ENCODE data around the gene MOK. TPM values are rescaled to one million over a fixed set of nuclear protein-coding genes. Genes with fewer than 3 reads are reported as not detected.

MOK gene
- total and polyA plus RNA-seq, 2 donors (not counting 1 experiment from before 2014, with no cell fraction given) = 4.3 to 4.7 TPM

DNA sequence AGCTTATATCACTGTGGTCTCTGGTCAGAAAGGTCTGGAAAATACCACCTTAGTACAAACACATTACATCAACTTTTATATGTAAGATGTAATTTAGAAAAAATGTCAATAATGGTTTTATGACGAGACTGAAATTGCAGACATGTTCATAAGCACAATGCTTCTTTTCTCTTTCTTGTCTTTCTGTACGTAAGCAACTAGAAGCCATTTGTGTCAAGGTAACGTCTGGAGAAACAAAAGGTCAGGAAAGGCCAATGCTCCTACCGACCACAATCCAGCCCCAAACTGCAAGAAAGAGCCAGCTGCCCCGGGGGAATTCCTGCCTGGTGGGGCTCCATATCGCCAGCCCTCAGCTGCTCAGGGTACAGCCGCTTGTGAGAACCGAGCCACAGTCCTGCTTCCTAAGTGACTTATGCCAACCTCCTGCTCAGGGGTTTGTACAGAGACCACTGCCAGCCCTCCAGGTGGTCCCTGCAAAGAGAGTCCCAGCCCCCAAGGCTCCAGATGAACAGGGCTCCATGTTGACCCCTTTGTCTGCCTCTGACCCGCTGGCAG is 20.9 kb upstream of the MOK start:
- no peak overlapping the region for H3K4me2 ChIP-seq (ENCODE audit: extremely low read depth, insufficient read depth, low read length)
- H3K27ac ChIP-seq (ENCODE audit: insufficient read depth, low read length) = no peak overlapping the region
- no peak overlapping the region for H3K4me3 ChIP-seq (replicated peaks in 1 of 4; ENCODE audit: control extremely low read depth in 1 of 4, insufficient read depth in 1 of 4, low read depth in 3 of 4, low read length in 4 of 4)
- H3K9ac ChIP-seq (ENCODE audit: insufficient read depth, low read length) = no peak overlapping the region
- no peaks in the 10 kb centered on the region for H3K36me3 ChIP-seq (ENCODE audit: control insufficient read depth, insufficient read depth, low read length)
- no peaks in the 10 kb centered on the region for H3K4me1 ChIP-seq (ENCODE audit: control insufficient read depth, extremely low read depth, insufficient read depth, low read length)
- no peaks in the 10 kb centered on the region for H3K27me3 ChIP-seq (ENCODE audit: control insufficient read depth, insufficient read depth, low read length)
- H3K9me3 ChIP-seq (ENCODE audit: control insufficient read depth, insufficient read depth, low read depth, low read length) = no peaks in the 10 kb centered on the region
- no peaks in the 10 kb centered on the region for H4K20me1 ChIP-seq (ENCODE audit: control insufficient read depth, extremely low read depth, insufficient read depth, low read length)
- no peaks in the 10 kb centered on the region for H3K79me2 ChIP-seq (ENCODE audit: control insufficient read depth, insufficient read depth, low read length)
- no peak for TF ChIP-seq EZH2 (IDR thresholded peaks at IDR 0.05; ENCODE audit: low read length, missing control alignments)
- TF ChIP-seq, protein P1, sequence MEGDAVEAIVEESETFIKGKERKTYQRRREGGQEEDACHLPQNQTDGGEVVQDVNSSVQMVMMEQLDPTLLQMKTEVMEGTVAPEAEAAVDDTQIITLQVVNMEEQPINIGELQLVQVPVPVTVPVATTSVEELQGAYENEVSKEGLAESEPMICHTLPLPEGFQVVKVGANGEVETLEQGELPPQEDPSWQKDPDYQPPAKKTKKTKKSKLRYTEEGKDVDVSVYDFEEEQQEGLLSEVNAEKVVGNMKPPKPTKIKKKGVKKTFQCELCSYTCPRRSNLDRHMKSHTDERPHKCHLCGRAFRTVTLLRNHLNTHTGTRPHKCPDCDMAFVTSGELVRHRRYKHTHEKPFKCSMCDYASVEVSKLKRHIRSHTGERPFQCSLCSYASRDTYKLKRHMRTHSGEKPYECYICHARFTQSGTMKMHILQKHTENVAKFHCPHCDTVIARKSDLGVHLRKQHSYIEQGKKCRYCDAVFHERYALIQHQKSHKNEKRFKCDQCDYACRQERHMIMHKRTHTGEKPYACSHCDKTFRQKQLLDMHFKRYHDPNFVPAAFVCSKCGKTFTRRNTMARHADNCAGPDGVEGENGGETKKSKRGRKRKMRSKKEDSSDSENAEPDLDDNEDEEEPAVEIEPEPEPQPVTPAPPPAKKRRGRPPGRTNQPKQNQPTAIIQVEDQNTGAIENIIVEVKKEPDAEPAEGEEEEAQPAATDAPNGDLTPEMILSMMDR (conservative IDR thresholded peaks at IDR 0.05 in 1 of 2, IDR thresholded peaks at IDR 0.05 in 1 of 2; ENCODE audit: low read depth in 1 of 2, low read length in 2 of 2) = no peak
- DNase-seq (ENCODE audit: low read depth in 2 of 2) = no peak
- H2AFZ ChIP-seq (ENCODE audit: low read length) = no peak overlapping the region

GRCh38 chr14:102323102-102323501 is 18.1 kb upstream of the MOK start:
- H2AFZ ChIP-seq (ENCODE audit: low read length) = no peak overlapping the region
- peak; percentile 60 to 86 for DNase-seq (ENCODE audit: low read depth in 2 of 2)
- H3K9ac ChIP-seq (ENCODE audit: insufficient read depth, low read length) = no peak overlapping the region
- H3K4me2 ChIP-seq (ENCODE audit: extremely low read depth, insufficient read depth, low read length) = no peak overlapping the region
- no peaks in the 10 kb centered on the region for H4K20me1 ChIP-seq (ENCODE audit: control insufficient read depth, extremely low read depth, insufficient read depth, low read length)
- no peaks in the 10 kb centered on the region for H3K27me3 ChIP-seq (ENCODE audit: control insufficient read depth, insufficient read depth, low read length)
- no peaks in the 10 kb centered on the region for H3K4me1 ChIP-seq (ENCODE audit: control insufficient read depth, extremely low read depth, insufficient read depth, low read length)
- no peaks in the 10 kb centered on the region for H3K9me3 ChIP-seq (ENCODE audit: control insufficient read depth, insufficient read depth, low read depth, low read length)
- H3K79me2 ChIP-seq (ENCODE audit: control insufficient read depth, insufficient read depth, low read length) = peaks cover 4% of the 10 kb centered on the region
- no peak for TF ChIP-seq EZH2 (IDR thresholded peaks at IDR 0.05; ENCODE audit: low read length, missing control alignments)
- TF ChIP-seq, protein P1 (conservative IDR thresholded peaks at IDR 0.05 in 1 of 2, IDR thresholded peaks at IDR 0.05 in 1 of 2; ENCODE audit: low read depth in 1 of 2, low read length in 2 of 2) = peak; percentile 66 to 77
- no peaks in the 10 kb centered on the region for H3K36me3 ChIP-seq (ENCODE audit: control insufficient read depth, insufficient read depth, low read length)
- H3K4me3 ChIP-seq (replicated peaks in 1 of 4; ENCODE audit: control extremely low read depth in 1 of 4, insufficient read depth in 1 of 4, low read depth in 3 of 4, low read length in 4 of 4) = no peak overlapping the region
- no peak overlapping the region for H3K27ac ChIP-seq (ENCODE audit: insufficient read depth, low read length)

DNA sequence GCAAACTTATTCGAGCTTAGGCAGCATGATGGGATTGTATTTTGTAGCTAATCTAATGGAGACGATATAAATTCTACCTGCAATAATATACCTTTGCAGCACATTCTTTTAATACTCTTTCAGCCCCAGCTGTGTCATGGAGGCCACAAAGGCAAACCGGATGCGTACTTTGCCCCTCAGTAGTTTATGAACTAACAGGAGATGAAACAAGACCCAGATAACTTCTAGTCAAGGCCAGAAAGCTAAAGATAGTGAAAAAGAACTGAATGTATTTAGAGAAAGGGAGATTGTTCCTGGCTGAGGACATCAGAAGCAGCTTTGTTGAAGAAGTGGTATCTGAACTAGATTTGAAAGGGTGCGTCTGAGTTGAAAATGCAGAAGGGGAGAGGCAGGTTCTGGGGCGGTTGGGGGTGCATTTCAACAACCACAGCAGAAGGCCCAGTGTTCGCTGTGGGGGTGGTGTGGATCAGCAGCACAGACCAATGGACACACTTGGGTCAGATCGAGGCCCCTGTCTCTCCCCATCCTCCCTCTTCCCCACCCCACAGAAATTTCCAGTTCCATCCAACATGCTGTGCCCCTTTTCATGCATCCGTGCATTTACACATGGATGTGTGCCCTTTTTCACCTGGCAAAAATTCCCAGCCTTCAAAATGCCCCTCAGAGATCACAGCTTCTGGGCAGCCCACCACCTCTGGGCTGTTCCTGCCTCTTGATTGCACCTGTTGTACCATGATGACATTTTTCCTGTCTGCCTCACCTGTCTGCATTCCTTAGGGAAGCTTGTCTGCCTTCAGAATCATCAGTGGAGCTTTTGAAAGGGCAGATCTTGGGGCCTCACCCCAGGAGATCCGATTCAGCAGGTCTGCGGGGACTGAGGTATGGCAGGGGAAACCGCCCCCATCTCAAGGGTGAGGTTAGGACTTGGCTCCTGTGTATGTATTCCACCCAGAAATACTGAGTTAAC is 16.8 kb upstream of the MOK start:
- Histone ChIP-seq H3K27ac (ENCODE audit: insufficient read depth, low read length) (no peak overlapping the region), H3K27me3 (ENCODE audit: control insufficient read depth, insufficient read depth, low read length) (no peaks in the 10 kb centered on the region), H4K20me1 (ENCODE audit: control insufficient read depth, extremely low read depth, insufficient read depth, low read length) (no peaks in the 10 kb centered on the region), H3K79me2 (ENCODE audit: control insufficient read depth, insufficient read depth, low read length) (peaks cover 4% of the 10 kb centered on the region), H3K9ac (ENCODE audit: insufficient read depth, low read length) (no peak overlapping the region), H3K4me1 (ENCODE audit: control insufficient read depth, extremely low read depth, insufficient read depth, low read length) (no peaks in the 10 kb centered on the region), H3K4me3 (replicated peaks in 1 of 4; ENCODE audit: control extremely low read depth in 1 of 4, insufficient read depth in 1 of 4, low read depth in 3 of 4, low read length in 4 of 4) (no peak overlapping the region), H3K4me2 (ENCODE audit: extremely low read depth, insufficient read depth, low read length) (no peak overlapping the region), H2AFZ (ENCODE audit: low read length) (no peak overlapping the region), H3K9me3 (ENCODE audit: control insufficient read depth, insufficient read depth, low read depth, low read length) (no peaks in the 10 kb centered on the region), H3K36me3 (ENCODE audit: control insufficient read depth, insufficient read depth, low read length) (no peaks in the 10 kb centered on the region)
- TF ChIP-seq EZH2 (IDR thresholded peaks at IDR 0.05; ENCODE audit: low read length, missing control alignments) = no peak
- TF ChIP-seq, protein P1 (conservative IDR thresholded peaks at IDR 0.05 in 1 of 2, IDR thresholded peaks at IDR 0.05 in 1 of 2; ENCODE audit: low read depth in 1 of 2, low read length in 2 of 2) = no peak
- no peak for DNase-seq (ENCODE audit: low read depth in 2 of 2)
